HG02642 (cell line): Measurements from ENCODE around the gene TTC28.

Experiments
- ATAC-seq: cut with Tn5 transposase; IDR thresholded peaks from one replicate; pipeline ENCODE4 v1.9.1; 2021; ENCODE audit warnings: mild to moderate bottlenecking; ENCODE audit not compliant: unreplicated experiment, poor library complexity

The TTC28 gene

GRCh38 chr22:28051787-28052356 is 627.8 kb downstream of the TTC28 start:
- no peak for ATAC-seq

GRCh38 chr22:28051091-28051786 is 628.4 kb downstream of the TTC28 start:
- ATAC-seq = no peak

GRCh38 chr22:28048529-28048928 is 631.1 kb downstream of the TTC28 start:
- no peak for ATAC-seq

- ATAC-seq = no peak
Observed at GRCh38 chr22:28047740-28048139, 631.9 kb downstream of the TTC28 start.

- ATAC-seq = no peak
Observed at GRCh38 chr22:28046100-28046499, 633.5 kb downstream of the TTC28 start.

- ATAC-seq = no peak
Observed at GRCh38 chr22:28044546-28045173, 635.0 kb downstream of the TTC28 start.

- no peak for ATAC-seq
Observed at GRCh38 chr22:28043266-28043665, 636.4 kb downstream of the TTC28 start.

- no peak for ATAC-seq
Observed at GRCh38 chr22:28034760-28035401, 644.8 kb downstream of the TTC28 start.

GRCh38 chr22:28034145-28034759 is 645.4 kb downstream of the TTC28 start:
- ATAC-seq = no peak

- ATAC-seq = no peak
Observed at GRCh38 chr22:28032861-28033260, 646.8 kb downstream of the TTC28 start.

GRCh38 chr22:28031383-28031922 is 648.2 kb downstream of the TTC28 start:
- no peak for ATAC-seq

GRCh38 chr22:28030473-28030872 is 649.2 kb downstream of the TTC28 start:
- no peak for ATAC-seq

GRCh38 chr22:28029956-28030355 is 649.7 kb downstream of the TTC28 start:
- ATAC-seq = no peak

GRCh38 chr22:28029201-28029948 is 650.3 kb downstream of the TTC28 start:
- no peak for ATAC-seq

GRCh38 chr22:28027453-28028448 is 651.9 kb downstream of the TTC28 start:
- no peak for ATAC-seq

GRCh38 chr22:28025866-28026575 is 653.6 kb downstream of the TTC28 start:
- ATAC-seq = no peak

GRCh38 chr22:28025333-28025732 is 654.3 kb downstream of the TTC28 start:
- ATAC-seq = no peak

- no peak for ATAC-seq
Observed at GRCh38 chr22:28024422-28024888, 655.2 kb downstream of the TTC28 start.
